ENCODE measurements around the gene CD2.

The CD2 gene

DNA sequence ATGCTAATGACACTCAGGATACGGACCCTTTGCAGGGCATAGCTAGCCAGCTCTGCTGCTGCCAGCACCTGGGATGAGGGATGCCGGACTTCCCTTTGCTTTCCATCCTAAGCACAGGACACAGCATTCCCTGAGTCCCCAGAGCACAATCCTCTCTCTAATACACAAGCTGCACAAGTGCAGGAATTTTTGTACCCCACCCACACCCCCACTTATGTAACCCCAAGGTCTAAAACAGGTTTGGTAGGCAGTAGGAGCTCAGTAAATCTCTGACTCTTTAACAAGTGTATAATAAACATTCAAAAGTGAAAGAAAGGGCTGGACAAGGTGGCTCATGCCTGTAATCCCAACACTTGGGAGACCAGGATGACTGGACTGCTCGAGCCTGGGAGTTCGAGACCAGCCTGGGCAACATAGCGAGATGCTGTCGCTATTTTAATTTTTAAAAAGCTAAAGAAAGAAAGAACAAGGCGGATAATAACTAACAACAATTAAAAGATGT is 44.5 kb upstream of the CD2 start:
- no peaks in the 10 kb centered on the region for H3K9me3 ChIP-seq (ENCODE audit: control insufficient read depth, low read length)
- no peaks in the 10 kb centered on the region for H3K4me1 ChIP-seq
- no peak overlapping the region for H2AFZ ChIP-seq
- no peak overlapping the region for H3K9ac ChIP-seq
- H3K4me3 ChIP-seq (ENCODE audit: low read depth, low read length) = no peak overlapping the region
- no peaks in the 10 kb centered on the region for H3K27me3 ChIP-seq (ENCODE audit: control insufficient read depth, insufficient read depth, low read length)
- no peaks in the 10 kb centered on the region for H3K79me2 ChIP-seq
- H3K4me2 ChIP-seq (ENCODE audit: low read length) = no peak overlapping the region
- H3K36me3 ChIP-seq (ENCODE audit: control insufficient read depth, insufficient read depth, low read length) = no peaks in the 10 kb centered on the region
- TF ChIP-seq, protein P1, sequence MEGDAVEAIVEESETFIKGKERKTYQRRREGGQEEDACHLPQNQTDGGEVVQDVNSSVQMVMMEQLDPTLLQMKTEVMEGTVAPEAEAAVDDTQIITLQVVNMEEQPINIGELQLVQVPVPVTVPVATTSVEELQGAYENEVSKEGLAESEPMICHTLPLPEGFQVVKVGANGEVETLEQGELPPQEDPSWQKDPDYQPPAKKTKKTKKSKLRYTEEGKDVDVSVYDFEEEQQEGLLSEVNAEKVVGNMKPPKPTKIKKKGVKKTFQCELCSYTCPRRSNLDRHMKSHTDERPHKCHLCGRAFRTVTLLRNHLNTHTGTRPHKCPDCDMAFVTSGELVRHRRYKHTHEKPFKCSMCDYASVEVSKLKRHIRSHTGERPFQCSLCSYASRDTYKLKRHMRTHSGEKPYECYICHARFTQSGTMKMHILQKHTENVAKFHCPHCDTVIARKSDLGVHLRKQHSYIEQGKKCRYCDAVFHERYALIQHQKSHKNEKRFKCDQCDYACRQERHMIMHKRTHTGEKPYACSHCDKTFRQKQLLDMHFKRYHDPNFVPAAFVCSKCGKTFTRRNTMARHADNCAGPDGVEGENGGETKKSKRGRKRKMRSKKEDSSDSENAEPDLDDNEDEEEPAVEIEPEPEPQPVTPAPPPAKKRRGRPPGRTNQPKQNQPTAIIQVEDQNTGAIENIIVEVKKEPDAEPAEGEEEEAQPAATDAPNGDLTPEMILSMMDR (IDR thresholded peaks at IDR 0.05) = no peak
- H3K27ac ChIP-seq = no peak overlapping the region

DNA sequence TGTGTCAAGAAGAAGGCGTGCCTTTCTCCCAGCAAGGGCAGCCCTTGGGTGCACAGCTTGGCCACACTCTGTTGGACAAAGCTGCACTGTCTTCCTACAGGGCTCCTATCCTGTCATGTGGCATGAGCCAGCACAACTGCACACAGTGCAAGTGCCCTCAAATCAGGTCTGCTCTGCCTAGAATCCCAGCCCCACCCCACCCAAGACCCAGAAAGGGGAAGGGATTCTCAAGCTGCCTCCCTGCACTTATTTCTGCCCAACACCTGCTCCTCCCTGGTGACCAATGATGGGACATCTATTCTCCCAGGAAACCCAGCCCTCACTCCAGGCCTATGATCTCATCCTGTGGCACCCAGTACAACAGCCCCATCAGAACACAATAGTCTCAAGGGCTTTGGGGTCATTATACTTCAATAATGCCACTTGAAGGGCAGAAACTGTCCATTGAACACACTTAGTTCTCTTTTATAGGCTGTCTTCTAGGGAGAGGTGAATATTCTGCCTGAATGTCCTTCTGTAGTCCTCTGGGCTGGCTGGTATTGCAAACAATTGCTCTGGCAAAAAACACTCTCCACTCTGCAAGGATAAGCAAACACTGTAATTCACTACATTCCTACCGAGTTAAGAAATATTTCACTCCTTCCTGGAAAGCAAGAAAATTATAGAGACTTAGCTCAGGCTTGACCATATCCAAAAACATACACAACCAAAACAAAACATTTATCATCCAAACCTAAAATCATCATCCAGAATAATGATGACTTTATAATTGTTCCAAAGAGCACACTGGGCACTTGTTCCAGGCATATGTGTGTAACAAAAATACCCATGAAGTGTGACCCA is 43.6 kb upstream of the CD2 start:
- Histone ChIP-seq H3K9me3 (ENCODE audit: control insufficient read depth, low read length) (no peaks in the 10 kb centered on the region), H3K4me1 (no peaks in the 10 kb centered on the region), H3K4me2 (ENCODE audit: low read length) (no peak overlapping the region), H3K4me3 (ENCODE audit: low read depth, low read length) (no peak overlapping the region), H3K27me3 (ENCODE audit: control insufficient read depth, insufficient read depth, low read length) (no peaks in the 10 kb centered on the region), H3K79me2 (no peaks in the 10 kb centered on the region), H3K36me3 (ENCODE audit: control insufficient read depth, insufficient read depth, low read length) (no peaks in the 10 kb centered on the region), H3K27ac (no peak overlapping the region), H3K9ac (no peak overlapping the region), H2AFZ (no peak overlapping the region)
- TF ChIP-seq, protein P1 (IDR thresholded peaks at IDR 0.05) = no peak

DNA sequence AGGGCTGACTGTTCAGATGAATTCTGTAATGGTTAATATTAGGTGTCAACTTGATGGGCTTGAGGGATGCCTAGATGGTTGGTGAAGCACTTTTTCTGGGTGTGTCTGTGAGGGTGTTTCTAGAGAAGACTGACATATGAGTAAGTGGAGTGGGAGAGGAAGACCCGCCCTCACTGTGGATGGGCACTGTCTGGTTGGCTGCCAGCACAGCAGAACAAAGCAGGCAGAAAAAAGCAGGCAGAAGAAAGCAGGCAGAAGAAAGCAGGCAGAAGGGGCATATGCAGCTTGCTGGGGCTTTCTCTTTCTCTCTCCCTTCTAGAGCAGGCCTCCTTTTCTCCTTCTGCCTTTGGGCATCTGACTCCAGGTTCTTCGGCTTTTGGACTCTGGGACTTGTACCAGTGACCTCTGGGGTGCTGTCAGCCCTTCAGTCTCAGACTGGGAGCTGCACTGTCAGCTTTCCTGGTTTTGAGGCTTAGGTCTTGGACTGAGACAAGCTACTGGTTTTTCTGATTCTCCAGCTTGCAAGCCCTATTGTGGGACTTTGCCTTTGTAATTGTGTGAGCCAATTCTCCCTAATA is 42.9 kb upstream of the CD2 start:
- Histone ChIP-seq H3K4me2 (ENCODE audit: low read length) (no peak overlapping the region), H3K36me3 (ENCODE audit: control insufficient read depth, insufficient read depth, low read length) (no peaks in the 10 kb centered on the region), H3K4me1 (no peaks in the 10 kb centered on the region), H3K4me3 (ENCODE audit: low read depth, low read length) (no peak overlapping the region), H3K27ac (no peak overlapping the region), H3K79me2 (no peaks in the 10 kb centered on the region), H3K27me3 (ENCODE audit: control insufficient read depth, insufficient read depth, low read length) (no peaks in the 10 kb centered on the region), H3K9ac (no peak overlapping the region), H2AFZ (no peak overlapping the region), H3K9me3 (ENCODE audit: control insufficient read depth, low read length) (no peaks in the 10 kb centered on the region)
- TF ChIP-seq, protein P1 (IDR thresholded peaks at IDR 0.05) = no peak

DNA sequence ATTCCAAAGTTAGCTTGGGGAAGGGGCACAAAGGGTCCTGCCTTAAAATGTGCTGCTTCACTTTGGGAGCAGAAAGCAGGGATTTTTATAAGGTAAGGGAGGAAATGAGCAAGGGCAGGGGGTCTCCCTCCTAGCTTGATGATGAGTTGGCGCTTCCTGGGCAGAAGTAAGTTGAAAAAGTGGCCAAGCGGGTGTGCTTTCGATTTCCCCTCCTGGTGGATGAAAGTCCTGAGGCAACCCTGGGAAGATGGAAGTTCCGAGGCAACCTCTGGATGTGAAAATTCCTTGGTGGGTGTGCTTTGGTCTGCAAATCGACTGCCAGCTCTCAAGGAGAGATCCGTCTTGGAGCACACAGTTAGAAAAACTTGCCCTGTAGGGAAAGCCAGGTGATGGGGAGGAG is 41.7 kb upstream of the CD2 start:
- no peaks in the 10 kb centered on the region for H3K79me2 ChIP-seq
- no peak overlapping the region for H3K27ac ChIP-seq
- no peaks in the 10 kb centered on the region for H3K36me3 ChIP-seq (ENCODE audit: control insufficient read depth, insufficient read depth, low read length)
- TF ChIP-seq, protein P1 (IDR thresholded peaks at IDR 0.05) = no peak
- H2AFZ ChIP-seq = no peak overlapping the region
- H3K4me3 ChIP-seq (ENCODE audit: low read depth, low read length) = no peak overlapping the region
- H3K9me3 ChIP-seq (ENCODE audit: control insufficient read depth, low read length) = no peaks in the 10 kb centered on the region
- H3K27me3 ChIP-seq (ENCODE audit: control insufficient read depth, insufficient read depth, low read length) = no peaks in the 10 kb centered on the region
- no peak overlapping the region for H3K4me2 ChIP-seq (ENCODE audit: low read length)
- H3K9ac ChIP-seq = no peak overlapping the region
- H3K4me1 ChIP-seq = no peaks in the 10 kb centered on the region
